Right lobe of liver (tissue), 6 donors: ENCODE measurements around the gene ICE2. TPM values are rescaled to one million over a fixed set of nuclear protein-coding genes. Genes with fewer than 3 reads are reported as not detected.

ENCODE experiments used
- ATAC-seq, 4 donors: fragments of 200-7000 bp; cut with Tn5 transposase; one replicate each; pipeline ENCODE4 v1.9.1; 2020; ENCODE audit warnings: mild to moderate bottlenecking in 4 of 4, moderate library complexity in 4 of 4
- DNase-seq, 3 donors: peaks; one replicate each; pipeline ENCODE4 v3.0.0-alpha.2; 2020
- H3K27ac ChIP-seq, 3 donors: fragments of 200-600 bp; one replicate each; pipeline ENCODE4 v1.8.0; 2022
- H3K27me3 ChIP-seq, 2 donors: fragments of 200-600 bp; one replicate each; pipeline ENCODE4 v1.8.0; 2022
- H3K36me3 ChIP-seq, 4 donors: fragments of 200-600 bp; sonication (generic) in 1 of 4; one replicate each; pipeline versions ENCODE4 v1.5.1 to v1.8.0; 2017 to 2022; ENCODE audit warnings: control low read depth in 1 of 4
- H3K4me1 ChIP-seq, 4 donors: fragments of 200-600 bp; sonication (generic) in 1 of 4; one replicate each; pipeline versions ENCODE4 v1.5.1 to v1.8.0; 2017 to 2022; ENCODE audit warnings: control low read depth in 1 of 4
- H3K4me3 ChIP-seq, 3 donors: fragments of 200-600 bp; one replicate each; pipeline ENCODE4 v1.8.0; 2022
- H3K9me3 ChIP-seq, 4 donors: fragments of 200-600 bp; sonication (generic) in 1 of 4; one replicate each; pipeline versions ENCODE4 v1.5.1 to v1.8.0; 2017 to 2022; ENCODE audit warnings: control low read depth in 1 of 4
- CTCF ChIP-seq, 4 donors: fragments of 200-600 bp in 3 of 4; fragments of 450-650 bp in 1 of 4; IDR thresholded peaks; one replicate each; pipeline versions ENCODE4 v1.5.1 to v1.8.0; 2016 to 2022; ENCODE audit warnings: antibody characterized with exemption in 4 of 4, mild to moderate bottlenecking in 2 of 4
- POLR2A ChIP-seq: fragments of 450-650 bp; IDR thresholded peaks from one replicate; pipeline ENCODE4 v1.6.1; 2017; ENCODE audit warnings: antibody characterized with exemption, mild to moderate bottlenecking
- WGBS: methylation state at CpG from one replicate; pipeline ENCODE4 v1.1.6; 2018; ENCODE audit warnings: low coverage, low lambda C conversion rate; ENCODE audit not compliant: insufficient coverage; ENCODE audit errors: missing lambda C conversion rate; 5-methylcytosine and 5-hydroxymethylcytosine counted together
- intact Hi-C, 2 donors: fragments of 100-400 bp; cut with DNase I; formaldehyde crosslinking; loops; one replicate each; pipeline versions ENCODE4 v1.11.2 to v1.14.1; 2022
- total RNA-seq, 6 experiments: library from RNA; depleted of rRNA in 2 of 6; stranded (reverse); fragments of >200 nt in 2 of 6; fragmentation: NEBNext Ultra II Directional in 3 of 6; extraction: Animal tissue kit (Norgen Biotek cat#: 25700) in 3 of 6; gene quantifications; one replicate each; pipeline versions ENCODE4 v1.1.0 to v1.2.4, GENCODE V29; 2016 to 2023
- donor health status: DM: no; HTN: yes; CAD: no.
- donor health status: DM: no; HTN: no; CAD: no.
- donor health status: DM: no; HTN: no; CAD: no.
- donor health status: DM: no; HTN: yes; CAD: no.
- donor health status: DM: no; HTN: yes; CAD: no.

Gene ICE2
- total RNA-seq, 6 experiments from 2014 or later, result 13.1 to 31.7 (median 17.6) TPM

GRCh38 chr15:60373745-60374144 lies 105.2 kb downstream of the ICE2 start:
- no peaks in the 10 kb centered on the region for H3K9me3 ChIP-seq
- no peak for ATAC-seq
- no peaks in the 10 kb centered on the region for H3K27me3 ChIP-seq
- no peak for DNase-seq
- 100% methylated on average over 2 of the region's 2 CpGs for whole genome bisulfite sequencing
- intact Hi-C loops, result no loop called here
- TF ChIP-seq POLR2A (no peak), CTCF (IDR thresholded peaks at IDR 0.05) (no peak)
- H3K36me3 ChIP-seq, result peaks cover 0 to 13% (median 6%) of the 10 kb centered on the region in 4 donors
- peaks cover 0 to 15% (median 0%) of the 10 kb centered on the region in 4 donors for H3K4me1 ChIP-seq
- no peak overlapping the region for H3K4me3 ChIP-seq
- H3K27ac ChIP-seq, result no peak overlapping the region

GRCh38 chr15:60373327-60373726 lies 105.6 kb downstream of the ICE2 start:
- no peak for DNase-seq
- no peak for TF ChIP-seq CTCF (IDR thresholded peaks at IDR 0.05)
- TF ChIP-seq POLR2A, result no peak
- no CpG with 5 or more reads among the region's 3 CpGs for WGBS
- peaks cover 0 to 13% (median 6%) of the 10 kb centered on the region in 4 donors for H3K36me3 ChIP-seq
- no peaks in the 10 kb centered on the region for H3K9me3 ChIP-seq
- intact Hi-C loops, result no loop called here
- H3K27ac ChIP-seq, result no peak overlapping the region
- no peak for ATAC-seq
- peaks cover 0 to 15% (median 0%) of the 10 kb centered on the region in 4 donors for H3K4me1 ChIP-seq
- H3K4me3 ChIP-seq, result no peak overlapping the region
- no peaks in the 10 kb centered on the region for H3K27me3 ChIP-seq

- Histone ChIP-seq H3K36me3 (peaks cover 0 to 13% (median 6%) of the 10 kb centered on the region in 4 donors), H3K27ac (no peak overlapping the region), H3K4me1 (peaks cover 0 to 15% (median 0%) of the 10 kb centered on the region in 4 donors), H3K27me3 (no peaks in the 10 kb centered on the region), H3K9me3 (no peaks in the 10 kb centered on the region), H3K4me3 (no peak overlapping the region)
- DNase-seq (no peak), ATAC-seq (no peak)
- TF ChIP-seq CTCF (IDR thresholded peaks at IDR 0.05) (no peak), POLR2A (no peak)
- intact Hi-C loops, result no loop called here
- 88% methylated on average over 1 of the region's 1 CpG for WGBS
Measured at GRCh38 chr15:60372756-60373155, 106.2 kb downstream of the ICE2 start.

- intact Hi-C loops, result no loop called here
- H3K36me3 ChIP-seq, result peaks cover 0 to 9% (median 5%) of the 10 kb centered on the region in 4 donors
Measured at GRCh38 chr15:60372227-60372626, 106.7 kb downstream of the ICE2 start.

More at GRCh38 chr15:60372227-60372626, 106.7 kb downstream of the ICE2 start:
- no peak overlapping the region for H3K4me3 ChIP-seq
- H3K9me3 ChIP-seq, result no peaks in the 10 kb centered on the region
- 93% methylated on average over 4 of the region's 4 CpGs for WGBS
- ATAC-seq, result no peak
- TF ChIP-seq POLR2A (no peak), CTCF (IDR thresholded peaks at IDR 0.05) (no peak)
- DNase-seq, result no peak
- H3K27ac ChIP-seq, result peak overlapping the region in 1 of 3 donors; percentile 64
- peaks cover 0 to 15% (median 0%) of the 10 kb centered on the region in 4 donors for H3K4me1 ChIP-seq
- H3K27me3 ChIP-seq, result no peaks in the 10 kb centered on the region
